ENCODE results near the gene EFCAB14.

DNA sequence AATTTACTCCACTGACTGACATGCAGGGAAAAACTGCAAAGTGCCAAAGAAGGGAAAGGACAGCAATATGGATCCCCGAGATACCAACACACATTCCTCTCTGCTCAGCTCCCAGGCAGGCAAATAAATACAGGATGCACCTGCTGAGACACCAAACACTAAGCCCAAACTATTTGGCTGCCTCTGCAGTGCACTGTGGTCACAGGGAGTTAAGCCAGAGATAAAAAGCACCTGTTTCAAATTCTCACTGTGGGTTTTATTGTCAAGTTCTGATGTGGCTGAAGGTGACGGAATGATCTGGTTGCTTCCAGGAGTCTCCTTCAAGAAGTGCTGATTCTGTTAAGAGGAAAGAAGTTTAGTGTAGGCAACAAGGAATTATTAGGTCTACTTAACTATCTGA, 29.6 kb downstream of the EFCAB14 start:
- TF ChIP-seq CTCF (IDR thresholded peaks at IDR 0.05) (no peak), POLR2AphosphoS5 (IDR thresholded peaks at IDR 0.05) (no peak), POLR2A (IDR thresholded peaks at IDR 0.05) (no peak), EP300 (IDR thresholded peaks at IDR 0.05) (no peak)

All from upper lobe of left lung (tissue), 4 donors.